ENCODE data around the gene FOXB1.

Gene FOXB1

GRCh38 chr15:59994888-59995557 is 9.1 kb upstream of the FOXB1 start:
- no peak overlapping the region for H3K27ac ChIP-seq
- TF ChIP-seq ZFX (IDR thresholded peaks at IDR 0.05): no peak
- no peak for TF ChIP-seq CTCF (conservative IDR thresholded peaks at IDR 0.05)

GRCh38 chr15:59995568-59996297 is 8.4 kb upstream of the FOXB1 start:
- H3K27ac ChIP-seq: no peak overlapping the region
- TF ChIP-seq ZFX (IDR thresholded peaks at IDR 0.05): no peak
- no peak for TF ChIP-seq CTCF (conservative IDR thresholded peaks at IDR 0.05)

GRCh38 chr15:59996298-59997041 is 7.6 kb upstream of the FOXB1 start:
- H3K27ac ChIP-seq: no peak overlapping the region
- TF ChIP-seq CTCF (conservative IDR thresholded peaks at IDR 0.05): no peak
- no peak for TF ChIP-seq ZFX (IDR thresholded peaks at IDR 0.05)

GRCh38 chr15:59997070-59997701 is 6.9 kb upstream of the FOXB1 start:
- H3K27ac ChIP-seq: no peak overlapping the region

GRCh38 chr15:59998305-59998949 is 5.7 kb upstream of the FOXB1 start:
- H3K27ac ChIP-seq: no peak overlapping the region
- TF ChIP-seq ZFX (IDR thresholded peaks at IDR 0.05) (no peak), CTCF (conservative IDR thresholded peaks at IDR 0.05) (no peak)

More at GRCh38 chr15:59997070-59997701, 6.9 kb upstream of the FOXB1 start:
- no peak for TF ChIP-seq CTCF (conservative IDR thresholded peaks at IDR 0.05)
- no peak for TF ChIP-seq ZFX (IDR thresholded peaks at IDR 0.05)

- TF ChIP-seq CTCF (conservative IDR thresholded peaks at IDR 0.05) (no peak), ZFX (IDR thresholded peaks at IDR 0.05) (no peak)
- H3K27ac ChIP-seq: no peak overlapping the region
Observed at GRCh38 chr15:59998950-59999611, 5.0 kb upstream of the FOXB1 start.

All from C4-2B (cell line).